A673 (cell line): ENCODE data around the gene OR4F6.

Experiments used
- CTCF ChIP-seq: fragments of 300-800, 200-600 bp; sonication (generic); conservative IDR thresholded peaks from 2 replicates; pipeline ENCODE4 v1.5.1; 2017; ENCODE audit warnings: low read depth, mild to moderate bottlenecking, antibody characterized with exemption, low read length, moderate library complexity, mixed read lengths
- EZH2 ChIP-seq: fragments of 200-600 bp; sonication (generic); IDR thresholded peaks from 2 replicates; pipeline ENCODE4 v1.6.1; 2017; ENCODE audit warnings: borderline replicate concordance, low read depth, mild to moderate bottlenecking, mixed read lengths, antibody characterized with exemption, low read length; ENCODE audit not compliant: poor library complexity, severe bottlenecking

DNA sequence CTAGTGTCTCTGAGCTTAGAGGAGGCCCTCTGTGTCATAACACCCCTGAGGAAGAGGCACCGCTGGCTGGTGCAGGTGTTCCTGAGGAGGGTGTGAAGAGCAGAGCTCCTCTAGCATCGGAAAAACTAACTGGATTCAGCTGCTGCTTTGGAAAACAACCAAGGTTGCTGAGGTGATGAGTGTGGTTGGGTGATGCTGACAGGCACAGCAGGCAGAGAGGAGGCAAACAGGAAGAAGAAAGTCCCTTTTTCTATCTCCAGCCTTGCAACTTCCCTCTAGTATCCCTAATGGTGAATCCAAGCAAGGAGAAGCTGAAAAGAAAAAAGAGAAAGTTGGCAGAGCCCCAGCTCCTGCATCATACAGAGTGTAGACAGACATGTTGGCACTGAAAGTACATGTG lies 4.9 kb downstream of the OR4F6 start:
- TF ChIP-seq CTCF (no peak), EZH2 (no peak)
